ENCODE data around the gene CREB3L2. TPM values are rescaled to one million over a fixed set of nuclear protein-coding genes. Genes with fewer than 3 reads are reported as not detected.
A peak's percentile ranks its signal among the peaks of the same experiment; 100 is the strongest.

The CREB3L2 gene
- total and polyA plus RNA-seq, 2 of the 8 experiments (the other 6 are each of a cell fraction or from before 2014, with no cell fraction given), result 14.4 to 48.3 TPM

- no peak overlapping the region for H3K4me3 ChIP-seq (ENCODE audit: extremely low read depth in 1 of 4, insufficient read depth in 2 of 4, low read depth in 3 of 4, low read length in 4 of 4)
- no peak overlapping the region for H3K56ac ChIP-seq (replicated peaks; ENCODE audit: insufficient read length, low read depth, low read length)
- H4K91ac ChIP-seq (replicated peaks; ENCODE audit: insufficient read length, low read length), result no peak overlapping the region
- DNase-seq (ENCODE audit: low read depth in 1 of 2, low spot score in 2 of 2), result no peak
- no peaks in the 10 kb centered on the region for H3K9me3 ChIP-seq (ENCODE audit: insufficient read depth in 2 of 2, low read depth in 1 of 2, low read length in 1 of 2)
- H4K5ac ChIP-seq (ENCODE audit: insufficient read length, low read depth, low read length), result no peak overlapping the region
- no peak overlapping the region for H2AK5ac ChIP-seq (ENCODE audit: low read depth, low read length)
- H3K9ac ChIP-seq (replicated peaks in 1 of 4; ENCODE audit: extremely low read depth in 1 of 4, low read depth in 3 of 4, low read length in 3 of 4), result no peak overlapping the region
- H3K23me2 ChIP-seq (ENCODE audit: low read depth, low read length), result no peaks in the 10 kb centered on the region
- no peaks in the 10 kb centered on the region for H3K79me2 ChIP-seq (ENCODE audit: control insufficient read depth in 1 of 2, insufficient read depth in 2 of 2, low read length in 2 of 2)
- ChIA-PET POLR2A (ENCODE audit: partially characterized antibody) (no interaction called here), CTCF (ENCODE audit: partially characterized antibody) (interaction anchor here (0.5 to 5.7 kb wide), 9 partner anchors 9 to 749 kb away, joined by 3 to 37 read pairs (median 3); no protein-coding TSS in a partner anchor)
- no peak overlapping the region for H3K18ac ChIP-seq (ENCODE audit: extremely low read depth, low read length)
- H3K27ac ChIP-seq (ENCODE audit: low read depth, low read length), result no peak overlapping the region
- H3K4me1 ChIP-seq (replicated peaks in 1 of 4; ENCODE audit: control insufficient read depth in 3 of 4, insufficient read depth in 4 of 4, low read length in 3 of 4), result peaks cover 0 to 2% (median 0%) of the 10 kb centered on the region in 4 experiments; a peak in 3 of 7 replicates
- no peak overlapping the region for H2BK15ac ChIP-seq (ENCODE audit: low read length)
- no peak overlapping the region for H3K4me2 ChIP-seq (ENCODE audit: insufficient read depth in 1 of 2, low read depth in 2 of 2, low read length in 2 of 2)
- TF ChIP-seq NRF1 (IDR thresholded peaks at IDR 0.05; ENCODE audit: low read depth, low read length) (no peak), KDM1A (IDR thresholded peaks at IDR 0.05; ENCODE audit: borderline replicate concordance, low read length) (no peak), YY1 (IDR thresholded peaks at IDR 0.05; ENCODE audit: low read depth, low read length) (no peak), POLR2AphosphoS5 (IDR thresholded peaks at IDR 0.05; ENCODE audit: low read depth, low read length) (no peak), RBBP5 (IDR thresholded peaks at IDR 0.05; ENCODE audit: borderline replicate concordance, low read depth, low read length) (no peak), CBX8 (IDR thresholded peaks at IDR 0.05; ENCODE audit: borderline replicate concordance, low read depth, low read length) (no peak), EZH2 (IDR thresholded peaks at IDR 0.05; ENCODE audit: low read depth, low read length, severe bottlenecking) (no peak), RFX5 (IDR thresholded peaks at IDR 0.05; ENCODE audit: borderline replicate concordance, low read depth, low read length) (no peak)
- peaks cover 3 to 24% (median 11%) of the 10 kb centered on the region in 4 experiments; a peak in 6 of 8 replicates for H3K36me3 ChIP-seq (ENCODE audit: control insufficient read depth in 2 of 4, insufficient read depth in 4 of 4, low read length in 3 of 4)
- no peak for FAIRE-seq
- no peak overlapping the region for H2BK5ac ChIP-seq (ENCODE audit: low read depth, low read length)
- H3K79me1 ChIP-seq (ENCODE audit: low read depth, low read length), result no peaks in the 10 kb centered on the region; the same call in 1 of the 2 replicates
- H4K8ac ChIP-seq (ENCODE audit: extremely low read depth, insufficient read depth, low read length), result peak overlapping the region; percentile 42; the same call in 1 of the 2 replicates
- H2AFZ ChIP-seq (ENCODE audit: low read length), result no peak overlapping the region
- no peak overlapping the region for H3K4ac ChIP-seq (replicated peaks; ENCODE audit: insufficient read length, low read depth, low read length)
- 87% methylated on average over 8 of the region's 8 CpGs; no CpG with 5 or more reads in 1 of the 2 experiments for WGBS, 2 experiments (ENCODE audit: extremely low coverage in 1 of 2, insufficient coverage in 1 of 2, insufficient read length in 1 of 2, insufficient replicate concordance in 2 of 2, low coverage in 1 of 2, low lambda C conversion rate in 2 of 2, missing lambda C conversion rate in 1 of 2)
- H3K14ac ChIP-seq (ENCODE audit: insufficient read length), result no peak overlapping the region
- H2BK120ac ChIP-seq (replicated peaks; ENCODE audit: low read depth, low read length), result no peak overlapping the region
- no peak overlapping the region for H2BK12ac ChIP-seq (ENCODE audit: low read depth, low read length)
- H2BK20ac ChIP-seq (ENCODE audit: low read length), result no peak overlapping the region
- no peaks in the 10 kb centered on the region for H4K20me1 ChIP-seq (replicated peaks in 1 of 2; ENCODE audit: control insufficient read depth in 1 of 2, insufficient read depth in 2 of 2, low read length in 2 of 2)
- no peaks in the 10 kb centered on the region for H3K27me3 ChIP-seq (replicated peaks in 1 of 4; ENCODE audit: control insufficient read depth in 3 of 4, extremely low read depth in 1 of 4, insufficient read depth in 3 of 4, low read length in 3 of 4)
- no peak overlapping the region for H3K23ac ChIP-seq (ENCODE audit: insufficient read length)
Observed at GRCh38 chr7:137895301-137896221, 106.3 kb downstream of the CREB3L2 start.
